Measurements from ENCODE around the gene ACTRT3. TPM values are rescaled to one million over a fixed set of nuclear protein-coding genes. Genes with fewer than 3 reads are reported as not detected.

ACTRT3 gene
- total and polyA plus RNA-seq, 2 donors (not counting 3 experiments of a cell fraction or from before 2014, with no cell fraction given) = 2.6 to 3.3 TPM

DNA sequence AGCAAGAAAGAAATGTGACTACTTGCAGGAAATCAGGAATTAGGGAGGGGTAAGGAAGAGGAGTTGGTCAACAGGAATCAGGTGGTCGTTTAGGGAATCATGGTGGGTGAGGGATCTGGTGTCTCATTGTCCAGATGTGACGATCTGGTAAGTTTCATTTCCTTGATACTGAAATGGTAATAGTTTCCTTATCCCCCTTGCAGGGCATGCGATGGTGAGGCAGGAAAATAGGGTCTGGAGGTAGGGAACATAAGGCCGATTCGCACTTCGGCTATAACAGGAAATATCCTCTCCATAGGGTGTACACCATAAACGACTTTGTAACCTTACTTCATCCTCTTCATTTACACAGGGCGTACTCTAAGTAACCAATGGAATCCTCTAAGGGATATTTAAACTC, 43.9 kb upstream of the ACTRT3 start:
- peaks cover 4% of the 10 kb centered on the region for H3K9me3 ChIP-seq (replicated peaks; ENCODE audit: control insufficient read depth, insufficient read depth, low read length)
- ChIA-PET POLR2A (interaction anchor here (0.9 kb wide), 1 partner anchor 44 kb away, joined by 3 read pairs; the partner anchor contains the start of gene ACTRT3), CTCF (no interaction called here)
- H4K20me1 ChIP-seq (replicated peaks; ENCODE audit: control insufficient read depth, extremely low read depth, insufficient read depth, low read length) = no peaks in the 10 kb centered on the region
- intact Hi-C loops (cut with micrococcal nuclease) = loop anchor here (2.0 kb wide), 1 partner anchor 40 kb away; the partner anchor contains the start of gene MYNN
- H3K36me3 ChIP-seq (ENCODE audit: control insufficient read depth in 2 of 2, extremely low read depth in 1 of 2, insufficient read depth in 2 of 2, low read length in 2 of 2) = no peaks in the 10 kb centered on the region
- peaks cover 3 to 4% of the 10 kb centered on the region in 2 experiments for H3K27me3 ChIP-seq (ENCODE audit: control insufficient read depth in 2 of 2, insufficient read depth in 2 of 2, low read length in 2 of 2)
- FAIRE-seq (no peak), DNase-seq (ENCODE audit: low read depth, low spot score) (no peak)
- H3K27ac ChIP-seq (ENCODE audit: insufficient read depth, low read depth, low read length) = no peak overlapping the region
- H3K4me3 ChIP-seq (replicated peaks in 1 of 3; ENCODE audit: insufficient read depth in 1 of 3, low read depth in 1 of 3, low read length in 3 of 3) = peak overlapping the region; percentile 4 to 48 (median 44)
- H3K79me2 ChIP-seq (ENCODE audit: control insufficient read depth, insufficient read depth, low read length) = no peaks in the 10 kb centered on the region
- peaks cover 15% of the 10 kb centered on the region for H3K4me1 ChIP-seq (ENCODE audit: control insufficient read depth, extremely low read depth, insufficient read depth, low read length)
- no peak overlapping the region for H3K9ac ChIP-seq (replicated peaks; ENCODE audit: extremely low read depth, insufficient read depth, low read length)
- peak overlapping the region; percentile 95 for H2AFZ ChIP-seq (ENCODE audit: low read depth, low read length)
- no peaks in the 10 kb centered on the region for H3K9me1 ChIP-seq (replicated peaks; ENCODE audit: control insufficient read depth, extremely low read depth, insufficient read depth, low read length)
- BruUV-seq (replicated peaks) = no TSS peak
- peak overlapping the region; percentile 74 for H3K4me2 ChIP-seq (ENCODE audit: insufficient read depth, low read length)
- no peak for TF ChIP-seq FOS (IDR thresholded peaks at IDR 0.05; ENCODE audit: borderline replicate concordance, insufficient read depth, low read length)
- TF ChIP-seq, protein P1, sequence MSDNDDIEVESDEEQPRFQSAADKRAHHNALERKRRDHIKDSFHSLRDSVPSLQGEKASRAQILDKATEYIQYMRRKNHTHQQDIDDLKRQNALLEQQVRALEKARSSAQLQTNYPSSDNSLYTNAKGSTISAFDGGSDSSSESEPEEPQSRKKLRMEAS (IDR thresholded peaks at IDR 0.05; ENCODE audit: insufficient read depth, insufficient read length) = no peak
- TF ChIP-seq EZH2 (IDR thresholded peaks at IDR 0.05; ENCODE audit: borderline replicate concordance, low read depth, low read length, severe bottlenecking) = no peak
- no peak for TF ChIP-seq GATA2 (IDR thresholded peaks at IDR 0.05; ENCODE audit: insufficient read depth, insufficient read length, low read depth, low read length)
- no peak for TF ChIP-seq POLR2AphosphoS5 (IDR thresholded peaks at IDR 0.05; ENCODE audit: insufficient read depth, low read depth, low read length)
- dilution Hi-C loops (cut with MboI; ENCODE audit: extremely low pct_ligation_motif_present, low sequenced_read_pairs) = no loop called here
